ENCODE results near the gene ZNF576. TPM values are rescaled to one million over a fixed set of nuclear protein-coding genes. Genes with fewer than 3 reads are reported as not detected.

The ZNF576 gene
- total and polyA plus RNA-seq, 2 donors (not counting 1 experiment from before 2014, with no cell fraction given), result 7.9 to 17.3 TPM

- Histone ChIP-seq H3K9me3 (ENCODE audit: control extremely low read depth in 1 of 3, control insufficient read depth in 2 of 3, insufficient read depth in 1 of 3, low read length in 2 of 3) (no peaks in the 10 kb centered on the region), H3K4me3 (ENCODE audit: control extremely low read depth in 1 of 5, extremely low read depth in 1 of 5, insufficient read depth in 1 of 5, low read depth in 2 of 5, low read length in 4 of 5) (no peak overlapping the region), H3K27ac (ENCODE audit: low read length in 2 of 2) (no peak overlapping the region), H3K27me3 (replicated peaks in 1 of 4; ENCODE audit: control extremely low read depth in 1 of 4, control insufficient read depth in 3 of 4, insufficient read depth in 4 of 4, low read length in 3 of 4) (no peaks in the 10 kb centered on the region), H2AFZ (ENCODE audit: insufficient read depth, low read depth, low read length, poor library complexity, severe bottlenecking) (no peak overlapping the region), H3K4me2 (replicated peaks; ENCODE audit: low read depth, low read length, poor library complexity, severe bottlenecking) (no peak overlapping the region), H3K79me2 (ENCODE audit: control insufficient read depth, insufficient read depth, low read length) (no peaks in the 10 kb centered on the region), H3K4me1 (ENCODE audit: control insufficient read depth in 2 of 2, insufficient read depth in 2 of 2, low read length in 2 of 2) (peaks cover 15 to 19% of the 10 kb centered on the region in 2 donors), H4K20me1 (ENCODE audit: control insufficient read depth, insufficient read depth, low read length, poor library complexity, severe bottlenecking) (no peaks in the 10 kb centered on the region), H3K9ac (ENCODE audit: low read length) (no peak overlapping the region), H3K36me3 (replicated peaks in 1 of 2; ENCODE audit: control extremely low read depth in 1 of 2, control insufficient read depth in 1 of 2, extremely low read depth in 1 of 2, insufficient read depth in 2 of 2, low read length in 1 of 2) (peaks cover 0 to 15% of the 10 kb centered on the region in 2 experiments)
- no peak overlapping the region for H3K27ac Mint-ChIP-seq
- TF ChIP-seq CTCF (IDR thresholded peaks at IDR 0.05) (no peak), EZH2 (IDR thresholded peaks at IDR 0.05; ENCODE audit: borderline replicate concordance, insufficient read depth, low read depth, low read length, poor library complexity, severe bottlenecking) (no peak)
- CTCF ChIA-PET, result interaction anchor here (0.7 to 1.3 kb wide), 2 partner anchors 15 to 51 kb away, joined by 3 to 4 read pairs; no protein-coding TSS in a partner anchor
- POLR2A ChIA-PET, result interaction anchor here (0.5 to 0.8 kb wide), 2 partner anchors 10 to 122 kb away, joined by 3 to 4 read pairs; partner anchors contain the start of genes IRGQ and ZNF576
- H3K4me3 Mint-ChIP-seq, result no peak overlapping the region
- intact Hi-C loops (cut with micrococcal nuclease), result no loop called here
- H3K27me3 Mint-ChIP-seq, result no peaks in the 10 kb centered on the region
- ATAC-seq (ENCODE audit: low read depth) (no peak), DNase-seq (no peak)
- WGBS (ENCODE audit: insufficient coverage), result 79% methylated on average over 3 of the region's 7 CpGs
- H3K9me3 Mint-ChIP-seq (ENCODE audit: insufficient read depth), result no peaks in the 10 kb centered on the region
- H3K4me1 Mint-ChIP-seq, result peaks cover 19% of the 10 kb centered on the region
Observed at GRCh38 chr19:43605875-43606568, 9.6 kb downstream of the ZNF576 start.

DNA sequence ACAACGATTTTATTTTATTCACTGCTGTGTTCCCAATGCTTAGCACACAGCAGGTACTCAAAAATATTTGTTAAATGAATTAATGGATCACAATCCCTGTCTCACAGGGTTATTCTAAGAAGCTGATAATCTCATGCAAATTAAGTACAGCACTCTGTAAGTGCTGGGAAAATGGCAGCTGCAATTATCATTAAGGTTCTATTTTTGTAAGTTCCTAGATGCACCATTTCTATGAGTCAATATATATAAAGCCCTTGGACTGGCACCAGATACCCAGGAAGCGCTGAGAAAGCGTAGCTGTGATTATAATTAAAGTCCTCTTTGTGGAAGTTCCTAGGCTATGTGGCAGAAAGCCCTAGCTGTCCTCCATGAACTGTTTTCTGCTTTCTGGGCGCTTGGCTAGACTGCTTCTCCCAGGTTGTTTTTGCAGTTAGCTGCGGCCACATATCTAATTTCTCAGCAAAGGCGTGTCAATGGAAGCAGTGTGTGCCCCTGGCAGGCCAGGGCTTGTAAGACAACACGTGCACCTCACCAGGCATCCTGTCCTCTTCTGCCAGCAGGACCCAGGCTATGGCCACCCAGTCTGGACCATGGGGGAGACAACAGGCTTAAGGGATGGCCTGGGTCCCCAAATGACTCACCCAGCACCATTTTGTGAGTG, 10.3 kb downstream of the ZNF576 start:
- Histone ChIP-seq H3K4me2 (replicated peaks; ENCODE audit: low read depth, low read length, poor library complexity, severe bottlenecking) (no peak overlapping the region), H3K9me3 (ENCODE audit: control extremely low read depth in 1 of 3, control insufficient read depth in 2 of 3, insufficient read depth in 1 of 3, low read length in 2 of 3) (no peaks in the 10 kb centered on the region), H3K27ac (ENCODE audit: low read length in 2 of 2) (no peak overlapping the region), H3K9ac (ENCODE audit: low read length) (no peak overlapping the region), H3K4me1 (ENCODE audit: control insufficient read depth in 2 of 2, insufficient read depth in 2 of 2, low read length in 2 of 2) (peaks cover 15 to 19% of the 10 kb centered on the region in 2 donors), H3K79me2 (ENCODE audit: control insufficient read depth, insufficient read depth, low read length) (peaks cover under 1% of the 10 kb centered on the region), H2AFZ (ENCODE audit: insufficient read depth, low read depth, low read length, poor library complexity, severe bottlenecking) (no peak overlapping the region), H3K27me3 (replicated peaks in 1 of 4; ENCODE audit: control extremely low read depth in 1 of 4, control insufficient read depth in 3 of 4, insufficient read depth in 4 of 4, low read length in 3 of 4) (no peaks in the 10 kb centered on the region), H3K4me3 (ENCODE audit: control extremely low read depth in 1 of 5, extremely low read depth in 1 of 5, insufficient read depth in 1 of 5, low read depth in 2 of 5, low read length in 4 of 5) (no peak overlapping the region), H4K20me1 (ENCODE audit: control insufficient read depth, insufficient read depth, low read length, poor library complexity, severe bottlenecking) (no peaks in the 10 kb centered on the region), H3K36me3 (replicated peaks in 1 of 2; ENCODE audit: control extremely low read depth in 1 of 2, control insufficient read depth in 1 of 2, extremely low read depth in 1 of 2, insufficient read depth in 2 of 2, low read length in 1 of 2) (peaks cover 0 to 14% of the 10 kb centered on the region in 2 experiments)
- intact Hi-C loops (cut with micrococcal nuclease), result no loop called here
- ATAC-seq (ENCODE audit: low read depth) (no peak), DNase-seq (no peak)
- ChIA-PET POLR2A (interaction anchor here (0.8 kb wide), 1 partner anchor 10 kb away, joined by 3 read pairs; the partner anchor contains the start of genes IRGQ and ZNF576), CTCF (no interaction called here)
- no peak overlapping the region for H3K27ac Mint-ChIP-seq
- TF ChIP-seq CTCF (IDR thresholded peaks at IDR 0.05) (no peak), EZH2 (IDR thresholded peaks at IDR 0.05; ENCODE audit: borderline replicate concordance, insufficient read depth, low read depth, low read length, poor library complexity, severe bottlenecking) (no peak)
- H3K4me3 Mint-ChIP-seq, result no peak overlapping the region
- no peaks in the 10 kb centered on the region for H3K9me3 Mint-ChIP-seq (ENCODE audit: insufficient read depth)
- WGBS (ENCODE audit: insufficient coverage), result 100% methylated on average over 4 of the region's 7 CpGs
- H3K4me1 Mint-ChIP-seq, result peaks cover 19% of the 10 kb centered on the region
- H3K27me3 Mint-ChIP-seq, result no peaks in the 10 kb centered on the region
